Upper lobe of left lung (tissue), 4 donors: Measurements from ENCODE around the gene HCFC1.
A peak's percentile ranks its signal among the peaks of the same experiment; 100 is the strongest.

Experiments
- CTCF ChIP-seq, 6 experiments: fragments of 450-650 bp in 4 of 6; fragments of 200-600 bp in 2 of 6; sonication (generic) in 2 of 6; IDR thresholded peaks; one replicate each; pipeline ENCODE4 v1.5.1; 2016 to 2019; ENCODE audit warnings: antibody characterized with exemption in 6 of 6
- EP300 ChIP-seq, 4 donors: sonication (generic); formaldehyde crosslinking; IDR thresholded peaks; one replicate each; pipeline ENCODE4 v1.5.1; 2017; ENCODE audit warnings: antibody characterized with exemption in 4 of 4, control low read depth in 2 of 4
- POLR2A ChIP-seq, 4 donors: fragments of 450-650 bp; IDR thresholded peaks; one replicate each; pipeline ENCODE4 v1.5.1; 2016 to 2017; ENCODE audit warnings: antibody characterized with exemption in 4 of 4, mild to moderate bottlenecking in 2 of 4
- POLR2AphosphoS5 ChIP-seq, 2 donors: sonication (generic); formaldehyde crosslinking; IDR thresholded peaks; one replicate each; pipeline ENCODE4 v1.5.1; 2017; ENCODE audit warnings: antibody characterized with exemption in 2 of 2

- TF ChIP-seq POLR2A (IDR thresholded peaks at IDR 0.05), result no peak
- peak in 2 of 6 experiments; percentile 5 to 13 for TF ChIP-seq CTCF (IDR thresholded peaks at IDR 0.05)
- TF ChIP-seq POLR2AphosphoS5 (IDR thresholded peaks at IDR 0.05), result no peak
- no peak for TF ChIP-seq EP300 (IDR thresholded peaks at IDR 0.05)
Observed at GRCh38 chrX:153925739-153926551, 45.7 kb downstream of the HCFC1 start, which contains the start of gene ARHGAP4.
